Skeletal muscle tissue (tissue), 4 donors: ENCODE measurements around the gene LYRM4. TPM values are rescaled to one million over a fixed set of nuclear protein-coding genes. Genes with fewer than 3 reads are reported as not detected.

Source experiments
- H3K27ac ChIP-seq: one replicate; pipeline ENCODE4 v1.7.0; 2013; ENCODE audit warnings: mild to moderate bottlenecking, low read depth, low read length, inconsistent platforms
- H3K27me3 ChIP-seq, 3 donors: one replicate each; pipeline ENCODE4 v1.7.0; 2013; ENCODE audit warnings: low read length in 3 of 3; ENCODE audit not compliant: control insufficient read depth in 3 of 3, insufficient read depth in 3 of 3
- H3K36me3 ChIP-seq, 3 donors: one replicate each; pipeline ENCODE4 v1.7.0; 2013; ENCODE audit warnings: low read length in 3 of 3; ENCODE audit not compliant: control insufficient read depth in 3 of 3, insufficient read depth in 3 of 3
- H3K4me1 ChIP-seq, 3 donors: one replicate each; pipeline ENCODE4 v1.7.0; 2013; ENCODE audit warnings: low read length in 3 of 3, mild to moderate bottlenecking in 3 of 3; ENCODE audit not compliant: control insufficient read depth in 3 of 3, insufficient read depth in 3 of 3
- H3K4me3 ChIP-seq, 3 donors: one replicate each; pipeline ENCODE4 v1.7.0; 2013; ENCODE audit warnings: low read length in 3 of 3
- H3K9ac ChIP-seq, 3 donors: one replicate each; pipeline ENCODE4 v1.7.0; 2013; ENCODE audit warnings: low read length in 3 of 3, mild to moderate bottlenecking in 3 of 3, moderate library complexity in 2 of 3, low read depth in 1 of 3
- H3K9me3 ChIP-seq, 3 donors: one replicate each; pipeline ENCODE4 v1.7.0; 2013; ENCODE audit warnings: low read length in 3 of 3; ENCODE audit not compliant: control insufficient read depth in 3 of 3
- total RNA-seq: library from RNA; depleted of rRNA; stranded (reverse); fragments of >200 nt; gene quantifications from one replicate; pipeline ENCODE4 v1.2.3, GENCODE V29; 2014
- donor health status: Osteomylitis.

Gene LYRM4
- total RNA-seq, 1 donor from 2014 or later: 10.4 TPM

- Histone ChIP-seq H3K27ac (no peak overlapping the region), H3K9me3 (no peaks in the 10 kb centered on the region), H3K9ac (no peak overlapping the region), H3K4me3 (no peak overlapping the region), H3K27me3 (peaks cover 4 to 26% (median 13%) of the 10 kb centered on the region in 3 donors), H3K4me1 (peaks cover 7 to 14% (median 11%) of the 10 kb centered on the region in 3 donors), H3K36me3 (no peaks in the 10 kb centered on the region)
Measured at GRCh38 chr6:5083307-5083583, 177.5 kb downstream of the LYRM4 start.

GRCh38 chr6:5082487-5083306, 178.1 kb downstream of the LYRM4 start:
- peaks cover 4 to 25% (median 12%) of the 10 kb centered on the region in 3 donors for H3K27me3 ChIP-seq

GRCh38 chr6:5081955-5082354, 178.8 kb downstream of the LYRM4 start:
- H3K27ac ChIP-seq: no peak overlapping the region
- no peak overlapping the region for H3K9ac ChIP-seq
- H3K4me3 ChIP-seq: no peak overlapping the region
- H3K27me3 ChIP-seq: peaks cover 4 to 18% (median 7%) of the 10 kb centered on the region in 3 donors
- H3K36me3 ChIP-seq: no peaks in the 10 kb centered on the region
- peaks cover 7 to 14% (median 11%) of the 10 kb centered on the region in 3 donors for H3K4me1 ChIP-seq
- no peaks in the 10 kb centered on the region for H3K9me3 ChIP-seq

More at GRCh38 chr6:5082487-5083306, 178.1 kb downstream of the LYRM4 start:
- peaks cover 7 to 14% (median 11%) of the 10 kb centered on the region in 3 donors for H3K4me1 ChIP-seq
- H3K9ac ChIP-seq: no peak overlapping the region
- no peak overlapping the region for H3K27ac ChIP-seq
- no peaks in the 10 kb centered on the region for H3K9me3 ChIP-seq
- no peaks in the 10 kb centered on the region for H3K36me3 ChIP-seq
- no peak overlapping the region for H3K4me3 ChIP-seq

GRCh38 chr6:5081182-5081581, 179.6 kb downstream of the LYRM4 start:
- Histone ChIP-seq H3K36me3 (no peaks in the 10 kb centered on the region), H3K27ac (no peak overlapping the region), H3K27me3 (peaks cover 2 to 10% (median 2%) of the 10 kb centered on the region in 3 donors), H3K4me1 (peaks cover 5 to 11% (median 8%) of the 10 kb centered on the region in 3 donors), H3K9me3 (no peaks in the 10 kb centered on the region), H3K4me3 (no peak overlapping the region), H3K9ac (no peak overlapping the region)

GRCh38 chr6:5080574-5080973, 180.2 kb downstream of the LYRM4 start:
- Histone ChIP-seq H3K27me3 (peaks cover 0 to 5% (median 0%) of the 10 kb centered on the region in 3 donors), H3K4me3 (no peak overlapping the region), H3K4me1 (peaks cover 0 to 7% (median 4%) of the 10 kb centered on the region in 3 donors), H3K36me3 (no peaks in the 10 kb centered on the region), H3K27ac (no peak overlapping the region), H3K9ac (no peak overlapping the region), H3K9me3 (no peaks in the 10 kb centered on the region)

- peaks cover 0 to 2% (median 0%) of the 10 kb centered on the region in 3 donors for H3K27me3 ChIP-seq
- peaks cover 0 to 1% (median 1%) of the 10 kb centered on the region in 3 donors for H3K4me1 ChIP-seq
- H3K36me3 ChIP-seq: no peaks in the 10 kb centered on the region
- H3K9me3 ChIP-seq: no peaks in the 10 kb centered on the region
- H3K4me3 ChIP-seq: no peak overlapping the region
- H3K9ac ChIP-seq: no peak overlapping the region
- no peak overlapping the region for H3K27ac ChIP-seq
Measured at GRCh38 chr6:5079692-5080091, 181.1 kb downstream of the LYRM4 start.

GRCh38 chr6:5078121-5078669, 182.6 kb downstream of the LYRM4 start:
- H3K4me3 ChIP-seq: no peak overlapping the region
- no peak overlapping the region for H3K9ac ChIP-seq
- H3K9me3 ChIP-seq: no peaks in the 10 kb centered on the region
- H3K36me3 ChIP-seq: no peaks in the 10 kb centered on the region
- no peak overlapping the region for H3K27ac ChIP-seq
- H3K4me1 ChIP-seq: no peaks in the 10 kb centered on the region
- H3K27me3 ChIP-seq: no peaks in the 10 kb centered on the region

GRCh38 chr6:5076931-5077330, 183.8 kb downstream of the LYRM4 start:
- no peaks in the 10 kb centered on the region for H3K9me3 ChIP-seq
- H3K36me3 ChIP-seq: no peaks in the 10 kb centered on the region
- no peak overlapping the region for H3K4me3 ChIP-seq
- no peak overlapping the region for H3K27ac ChIP-seq
- H3K27me3 ChIP-seq: no peaks in the 10 kb centered on the region
- no peak overlapping the region for H3K9ac ChIP-seq
- no peaks in the 10 kb centered on the region for H3K4me1 ChIP-seq

- Histone ChIP-seq H3K27ac (no peak overlapping the region), H3K27me3 (no peaks in the 10 kb centered on the region), H3K36me3 (no peaks in the 10 kb centered on the region), H3K4me1 (no peaks in the 10 kb centered on the region), H3K4me3 (no peak overlapping the region), H3K9me3 (no peaks in the 10 kb centered on the region), H3K9ac (no peak overlapping the region)
Measured at GRCh38 chr6:5073992-5074391, 186.8 kb downstream of the LYRM4 start.

GRCh38 chr6:5072440-5072839, 188.3 kb downstream of the LYRM4 start:
- Histone ChIP-seq H3K9ac (no peak overlapping the region), H3K4me3 (no peak overlapping the region), H3K9me3 (no peaks in the 10 kb centered on the region)

More at GRCh38 chr6:5072440-5072839, 188.3 kb downstream of the LYRM4 start:
- H3K36me3 ChIP-seq: no peaks in the 10 kb centered on the region
- no peaks in the 10 kb centered on the region for H3K27me3 ChIP-seq
- H3K4me1 ChIP-seq: no peaks in the 10 kb centered on the region
- H3K27ac ChIP-seq: no peak overlapping the region
